ENCODE data around the gene FETUB.

The FETUB gene, protein sequence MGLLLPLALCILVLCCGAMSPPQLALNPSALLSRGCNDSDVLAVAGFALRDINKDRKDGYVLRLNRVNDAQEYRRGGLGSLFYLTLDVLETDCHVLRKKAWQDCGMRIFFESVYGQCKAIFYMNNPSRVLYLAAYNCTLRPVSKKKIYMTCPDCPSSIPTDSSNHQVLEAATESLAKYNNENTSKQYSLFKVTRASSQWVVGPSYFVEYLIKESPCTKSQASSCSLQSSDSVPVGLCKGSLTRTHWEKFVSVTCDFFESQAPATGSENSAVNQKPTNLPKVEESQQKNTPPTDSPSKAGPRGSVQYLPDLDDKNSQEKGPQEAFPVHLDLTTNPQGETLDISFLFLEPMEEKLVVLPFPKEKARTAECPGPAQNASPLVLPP

GRCh38 chr3:186639778-186640472 lies at the start of gene FETUB:
FETUB (plus strand) TSS chr3:186640399; CDS start chr3:186640461, 62 bp downstream.
- no peak for DNase-seq (ENCODE audit: low spot score)

DNA sequence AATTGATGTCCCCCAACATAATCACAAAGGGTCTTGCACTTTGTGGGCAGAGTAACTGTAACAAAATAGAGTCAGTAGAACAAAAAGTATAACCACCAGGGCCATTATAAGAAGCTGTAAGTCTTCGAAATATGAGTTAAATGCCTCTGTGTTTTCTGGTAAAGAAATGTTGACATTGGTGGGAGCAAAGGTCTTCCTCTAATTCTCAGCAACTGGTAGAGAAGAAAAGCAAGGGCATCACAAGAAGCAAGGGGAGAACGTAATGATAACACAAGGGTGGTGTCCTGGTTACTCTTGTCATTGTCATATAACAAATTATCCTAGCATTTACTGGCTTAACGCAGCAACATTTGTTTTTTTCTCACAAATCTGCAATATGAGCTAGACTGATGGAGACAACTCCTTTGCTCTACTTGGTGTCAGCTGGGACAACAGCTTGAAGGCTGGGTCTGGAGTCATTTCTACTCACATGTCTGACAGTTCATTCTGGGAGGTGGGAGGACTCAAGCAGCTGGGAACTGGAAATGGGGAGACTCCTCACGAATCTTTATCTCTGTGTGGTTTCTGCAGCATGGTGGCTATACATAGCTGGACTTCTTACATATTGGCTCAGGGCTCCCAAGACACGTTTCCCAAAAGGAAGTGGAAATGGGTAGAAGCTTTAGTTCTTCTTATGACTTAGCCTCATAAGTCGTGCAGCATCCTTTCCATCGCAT lies 49.5 kb upstream of the FETUB start:
- no peak for DNase-seq (ENCODE audit: low spot score)

- DNase-seq (ENCODE audit: low spot score): no peak
Observed at GRCh38 chr3:186592682-186593081, 47.5 kb upstream of the FETUB start.

DNA sequence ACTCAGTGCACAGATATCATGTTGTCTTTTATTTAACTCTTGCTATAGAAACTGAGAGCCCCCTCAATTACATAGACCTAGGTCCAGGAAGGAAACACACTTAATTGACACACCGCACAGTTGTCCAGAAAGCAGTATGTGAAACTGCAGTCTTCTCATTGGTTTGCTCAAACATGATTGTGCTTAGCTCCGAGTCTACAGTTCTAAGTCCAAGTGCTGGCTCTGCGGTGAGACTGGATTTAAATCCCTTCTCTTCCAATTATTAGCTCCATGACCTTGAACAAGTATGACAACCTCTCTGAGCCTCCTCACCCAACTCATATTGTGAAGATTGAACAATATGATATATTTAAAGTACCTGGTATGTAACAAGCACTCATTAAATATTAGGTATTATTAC lies 46.3 kb upstream of the FETUB start:
- no peak for DNase-seq (ENCODE audit: low spot score)

- no peak for DNase-seq (ENCODE audit: low spot score)
Observed at GRCh38 chr3:186594591-186595113, 45.5 kb upstream of the FETUB start.

- DNase-seq (ENCODE audit: low spot score): peak; percentile 29
Observed at GRCh38 chr3:186596568-186597287, 43.5 kb upstream of the FETUB start.

GRCh38 chr3:186598108-186598784 lies 42.0 kb upstream of the FETUB start:
- peak; percentile 43 for DNase-seq (ENCODE audit: low spot score)

DNA sequence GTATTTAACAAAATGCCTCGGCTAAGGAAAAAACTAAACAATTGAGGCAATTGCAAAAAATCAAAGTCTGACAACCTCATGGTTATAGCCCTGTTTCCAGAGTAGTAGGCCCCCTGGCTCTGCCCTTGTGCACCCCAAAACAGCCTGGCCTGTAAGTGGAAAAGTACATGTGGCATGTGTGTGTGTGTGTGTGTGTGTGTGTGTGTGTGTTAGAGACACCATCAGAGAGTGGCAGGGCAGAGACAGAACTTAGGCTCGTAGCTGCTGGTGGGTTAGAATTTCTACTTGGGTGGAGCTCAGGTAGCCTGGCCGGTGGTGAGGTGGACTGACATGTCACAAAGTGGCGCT lies 41.4 kb upstream of the FETUB start:
- peak; percentile 37 for DNase-seq (ENCODE audit: low spot score)

DNA sequence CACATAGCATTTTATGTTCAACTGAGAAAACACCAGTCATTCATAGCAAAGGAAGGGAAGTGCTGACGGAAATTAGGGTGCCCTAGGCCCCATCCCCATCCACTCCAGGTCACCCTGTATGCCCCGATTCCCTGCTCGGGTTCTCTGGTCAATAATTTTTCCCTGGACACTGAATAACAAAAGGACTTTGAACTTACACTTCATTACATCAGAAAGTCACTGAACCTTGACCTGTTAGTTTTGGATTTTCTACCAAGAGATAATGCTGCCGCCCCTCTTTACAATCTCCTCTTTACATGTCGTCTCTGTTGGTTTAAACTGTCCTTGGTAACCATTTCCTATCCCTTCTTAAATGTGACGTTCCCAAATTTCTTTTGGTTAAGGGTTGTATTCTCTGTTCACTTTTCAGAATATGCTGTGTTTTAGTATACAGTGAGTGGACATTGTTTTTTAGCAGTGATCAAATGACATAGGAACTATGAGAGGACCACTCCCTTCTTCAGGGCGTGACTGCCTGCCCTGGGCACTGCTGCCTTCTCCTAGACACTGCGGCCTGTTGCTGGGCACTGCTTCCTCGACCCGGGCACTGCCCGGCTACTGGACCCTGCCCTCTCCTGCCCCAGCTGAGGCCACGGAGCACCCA lies 40.9 kb upstream of the FETUB start:
- peak; percentile 62 for DNase-seq (ENCODE audit: low spot score)

DNA sequence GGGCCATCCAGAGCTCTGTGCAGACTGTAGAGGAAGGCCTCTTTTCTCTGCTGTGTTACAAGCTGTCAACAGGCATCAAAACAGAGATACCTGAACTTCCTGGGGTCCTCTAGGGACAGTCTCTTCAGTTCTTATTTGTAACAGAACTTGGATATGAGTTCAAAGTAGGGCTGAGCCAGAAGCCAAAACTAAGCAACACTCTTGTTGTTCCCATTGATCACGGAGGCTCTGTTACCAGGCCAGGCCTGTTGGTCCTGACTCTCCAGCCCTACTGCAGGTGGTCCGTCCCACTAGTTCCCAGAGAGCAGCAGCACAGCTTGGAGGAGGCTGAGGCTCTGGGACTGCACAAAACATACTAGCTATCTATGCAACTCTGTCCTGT lies 40.4 kb upstream of the FETUB start:
- DNase-seq (ENCODE audit: low spot score): no peak

- no peak for DNase-seq (ENCODE audit: low spot score)
Observed at GRCh38 chr3:186600896-186601295, 39.3 kb upstream of the FETUB start.

DNA sequence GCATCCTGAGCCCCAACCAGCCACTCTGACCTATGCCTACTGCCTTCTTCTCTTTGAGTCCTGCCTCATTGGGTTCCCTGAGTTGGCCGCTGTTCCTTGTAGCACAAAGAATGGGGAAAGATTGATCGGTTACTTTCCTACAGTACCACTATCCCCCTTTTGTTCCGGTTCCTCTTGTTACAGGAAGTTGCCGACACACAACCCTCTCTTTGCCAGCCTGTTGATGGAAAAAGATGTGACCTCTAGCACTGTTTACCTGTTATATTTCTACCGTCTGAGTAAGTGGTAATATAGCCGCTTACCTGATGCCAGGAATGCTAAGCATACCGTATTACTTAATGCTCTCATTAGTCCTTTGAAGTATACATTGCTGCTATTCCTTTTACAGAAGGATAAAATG lies 37.0 kb upstream of the FETUB start:
- no peak for DNase-seq (ENCODE audit: low spot score)

- DNase-seq (ENCODE audit: low spot score): no peak
Observed at GRCh38 chr3:186605078-186605477, 35.1 kb upstream of the FETUB start.

GRCh38 chr3:186605561-186606545 lies 34.3 kb upstream of the FETUB start:
- no peak for DNase-seq (ENCODE audit: low spot score)

GRCh38 chr3:186608624-186609215 lies 31.5 kb upstream of the FETUB start:
- DNase-seq (ENCODE audit: low spot score): no peak

DNA sequence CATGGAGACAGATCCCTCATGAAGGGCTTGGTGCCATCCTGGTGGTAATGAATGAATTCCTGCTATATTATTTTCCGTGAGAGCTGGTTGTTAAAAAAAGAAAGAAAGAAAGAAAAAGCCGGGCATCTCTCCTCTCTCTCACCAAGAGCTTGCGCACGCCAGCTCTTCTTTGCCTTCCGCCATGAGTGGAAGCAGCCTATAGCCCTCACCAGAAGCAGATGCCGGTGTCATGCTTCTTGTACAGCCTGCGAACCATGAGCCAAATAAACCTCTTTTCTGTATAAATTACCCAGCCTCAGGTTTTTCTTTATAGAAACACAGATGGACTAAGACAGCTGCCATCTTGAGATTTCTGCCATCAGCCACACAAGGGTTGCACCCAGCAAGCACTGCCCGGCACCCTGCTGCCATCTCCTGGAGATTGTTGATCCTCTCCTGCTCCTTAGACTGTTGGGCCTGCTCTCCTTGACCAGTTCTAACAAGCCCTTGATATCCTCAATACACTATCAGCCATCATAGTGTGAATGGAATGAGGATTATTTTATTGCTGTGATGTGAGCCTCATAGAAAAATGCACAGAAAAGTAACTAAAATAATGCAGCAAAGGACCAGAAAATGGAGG lies 30.8 kb upstream of the FETUB start:
- peak; percentile 44 for DNase-seq (ENCODE audit: low spot score)

DNA sequence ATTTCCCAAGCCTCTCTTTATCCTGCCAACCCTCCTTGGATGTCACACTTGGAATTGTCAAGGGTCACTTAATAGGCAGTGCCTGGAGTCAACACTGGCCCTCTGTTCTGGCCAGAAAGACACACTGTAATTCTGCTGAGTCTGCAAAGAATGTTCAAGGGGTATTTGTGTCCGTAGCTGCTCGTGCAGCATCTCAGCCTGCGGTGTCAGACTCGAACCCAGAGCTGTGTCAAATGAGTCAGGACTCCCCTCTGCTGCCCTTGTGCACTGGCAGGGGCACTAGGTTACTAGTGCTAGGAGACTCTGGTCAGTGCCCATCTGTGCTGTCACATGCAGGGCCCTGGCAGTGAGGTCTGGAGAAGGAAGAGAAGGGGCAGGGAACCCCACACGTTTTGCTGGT lies 28.1 kb upstream of the FETUB start:
- no peak for DNase-seq (ENCODE audit: low spot score)

DNA sequence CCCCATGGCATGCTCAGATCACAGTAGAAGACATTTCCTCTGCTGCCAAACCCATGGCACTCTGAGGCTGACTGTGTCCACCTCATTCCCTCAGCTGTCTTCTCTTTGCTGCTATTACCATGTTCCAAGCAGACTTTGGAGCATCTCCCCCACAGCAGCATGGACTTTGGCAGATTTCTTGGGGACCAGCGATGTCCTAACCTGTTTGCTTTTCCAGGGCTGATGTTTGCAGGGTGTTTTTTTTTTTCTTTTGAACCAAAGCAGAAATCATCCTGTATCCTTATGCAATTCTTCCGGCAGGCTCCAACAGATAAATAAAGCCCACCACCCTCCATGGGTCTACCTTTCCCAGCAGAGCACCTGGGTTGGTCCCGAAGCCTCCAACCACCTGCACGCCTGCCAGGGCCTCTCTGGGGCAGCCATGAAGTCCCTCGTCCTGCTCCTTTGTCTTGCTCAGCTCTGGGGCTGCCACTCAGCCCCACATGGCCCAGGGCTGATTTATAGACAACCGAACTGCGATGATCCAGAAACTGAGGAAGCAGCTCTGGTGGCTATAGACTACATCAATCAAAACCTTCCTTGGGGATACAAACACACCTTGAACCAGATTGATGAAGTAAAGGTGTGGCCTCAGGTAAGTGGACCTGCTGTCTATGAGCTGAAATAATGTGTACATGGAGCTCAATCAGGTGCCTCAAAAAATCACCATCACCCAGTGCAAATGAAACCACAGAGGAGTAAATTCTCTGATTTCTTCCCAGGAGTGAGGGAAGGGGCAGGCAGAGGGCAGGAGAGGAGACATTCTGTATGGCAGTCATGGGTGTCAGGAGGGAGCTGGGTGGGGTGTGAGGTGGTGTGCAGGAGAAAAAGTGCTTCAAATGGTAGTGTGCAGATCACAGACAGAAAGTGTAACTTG lies 27.2 kb upstream of the FETUB start, which contains the start of gene AHSG:
AHSG (plus strand) TSS at position 340 of the 916 bp plus-strand sequence; CDS start at position 422, 82 bp downstream.
- no peak for DNase-seq (ENCODE audit: low spot score)
